PC-9 (cell line): ENCODE data around the gene MPPE1.

Experiments
- EZH2 ChIP-seq: fragments of 200-600 bp; sonication (generic); IDR thresholded peaks from 2 replicates; pipeline ENCODE4 v1.8.0; 2017; ENCODE audit warnings: antibody characterized with exemption, low read depth
- TF ChIP-seq, protein P1 (sequence below): fragments of 200-600 bp; sonication (generic); conservative IDR thresholded peaks from 2 replicates; pipeline ENCODE4 v1.6.1; 2017; ENCODE audit warnings: mixed run types, antibody characterized with exemption, mild to moderate bottlenecking, moderate library complexity

DNA sequence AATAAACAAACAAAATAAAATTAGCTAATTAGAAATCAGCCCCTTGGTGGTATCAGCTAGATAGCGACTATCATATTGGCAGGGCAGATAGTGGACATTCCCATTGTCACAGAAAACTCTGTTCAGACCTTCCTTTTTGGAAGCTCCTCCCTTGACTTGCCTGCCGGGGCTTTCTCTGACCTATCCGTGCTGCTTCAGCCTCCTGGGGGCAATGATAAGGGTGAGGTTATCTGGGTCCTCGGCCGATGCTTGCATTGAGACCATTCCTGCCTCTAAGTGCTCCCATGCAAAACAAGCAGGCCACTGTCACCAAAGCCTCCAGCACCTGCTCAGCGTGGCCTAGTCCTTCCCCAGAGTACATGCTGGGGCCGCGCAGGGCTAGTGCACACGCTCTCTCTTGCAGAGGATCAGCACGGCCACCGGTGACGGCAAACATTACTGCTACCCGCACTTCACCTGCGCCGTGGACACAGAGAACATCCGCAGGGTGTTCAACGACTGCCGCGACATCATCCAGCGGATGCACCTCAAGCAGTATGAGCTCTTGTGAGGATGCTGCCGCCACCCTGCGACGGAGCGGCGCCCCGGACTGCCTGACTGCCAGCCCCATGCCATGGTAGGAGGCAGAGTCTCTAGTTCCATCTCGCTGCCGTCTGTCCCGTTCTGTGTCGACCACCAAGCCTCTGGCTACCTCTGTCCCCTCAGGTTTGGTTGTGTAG lies 27.4 kb downstream of the MPPE1 start:
- TF ChIP-seq, protein P1, sequence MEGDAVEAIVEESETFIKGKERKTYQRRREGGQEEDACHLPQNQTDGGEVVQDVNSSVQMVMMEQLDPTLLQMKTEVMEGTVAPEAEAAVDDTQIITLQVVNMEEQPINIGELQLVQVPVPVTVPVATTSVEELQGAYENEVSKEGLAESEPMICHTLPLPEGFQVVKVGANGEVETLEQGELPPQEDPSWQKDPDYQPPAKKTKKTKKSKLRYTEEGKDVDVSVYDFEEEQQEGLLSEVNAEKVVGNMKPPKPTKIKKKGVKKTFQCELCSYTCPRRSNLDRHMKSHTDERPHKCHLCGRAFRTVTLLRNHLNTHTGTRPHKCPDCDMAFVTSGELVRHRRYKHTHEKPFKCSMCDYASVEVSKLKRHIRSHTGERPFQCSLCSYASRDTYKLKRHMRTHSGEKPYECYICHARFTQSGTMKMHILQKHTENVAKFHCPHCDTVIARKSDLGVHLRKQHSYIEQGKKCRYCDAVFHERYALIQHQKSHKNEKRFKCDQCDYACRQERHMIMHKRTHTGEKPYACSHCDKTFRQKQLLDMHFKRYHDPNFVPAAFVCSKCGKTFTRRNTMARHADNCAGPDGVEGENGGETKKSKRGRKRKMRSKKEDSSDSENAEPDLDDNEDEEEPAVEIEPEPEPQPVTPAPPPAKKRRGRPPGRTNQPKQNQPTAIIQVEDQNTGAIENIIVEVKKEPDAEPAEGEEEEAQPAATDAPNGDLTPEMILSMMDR: no peak
- TF ChIP-seq EZH2: no peak
